ENCODE data around the gene OR14A2. TPM values are rescaled to one million over a fixed set of nuclear protein-coding genes. Genes with fewer than 3 reads are reported as not detected.
"Not testable (repeated sequence)": the region's sequence is repeated elsewhere in the genome, so short reads cannot be mapped to it uniquely, and the experiment has no call there.

The OR14A2 gene
- total RNA-seq = not detected

DNA sequence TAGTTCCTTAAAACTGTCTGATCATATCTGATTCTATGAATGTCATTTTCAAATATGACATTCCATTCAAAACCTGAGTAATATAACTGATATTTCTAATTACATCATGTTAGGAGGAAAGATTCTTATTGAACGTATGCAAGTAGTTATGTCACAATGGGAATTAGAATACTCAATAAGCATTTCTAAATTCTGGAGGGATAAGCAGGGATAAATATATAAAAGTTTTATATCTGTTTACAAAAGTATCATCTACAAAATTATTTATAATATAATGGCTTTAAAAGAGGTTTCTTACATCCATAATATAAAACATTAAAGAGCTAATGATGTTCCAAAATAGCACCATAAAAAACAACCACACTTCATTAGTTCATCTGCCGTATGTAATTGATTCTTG, at the start of gene OR14A2:
Gene OR14A2, minus strand, starts transcription at position 101 of the 400 bp plus-strand sequence.
- Mint-ChIP-seq H3K9me3 (ENCODE audit: low read depth) (peaks cover 4% of the 10 kb centered on the region), H3K4me3 (no peak within 1 kb of the TSS), H3K4me1 (no peaks in the 10 kb centered on the region), H3K27ac (no peak within 1 kb of the TSS), H3K27me3 (no peaks in the 10 kb centered on the region), H3K36me3 (no peaks in the 10 kb centered on the region)
- DNase-seq (no peak), ATAC-seq (no peak)
- CTCF ChIA-PET = no interaction called here

DNA sequence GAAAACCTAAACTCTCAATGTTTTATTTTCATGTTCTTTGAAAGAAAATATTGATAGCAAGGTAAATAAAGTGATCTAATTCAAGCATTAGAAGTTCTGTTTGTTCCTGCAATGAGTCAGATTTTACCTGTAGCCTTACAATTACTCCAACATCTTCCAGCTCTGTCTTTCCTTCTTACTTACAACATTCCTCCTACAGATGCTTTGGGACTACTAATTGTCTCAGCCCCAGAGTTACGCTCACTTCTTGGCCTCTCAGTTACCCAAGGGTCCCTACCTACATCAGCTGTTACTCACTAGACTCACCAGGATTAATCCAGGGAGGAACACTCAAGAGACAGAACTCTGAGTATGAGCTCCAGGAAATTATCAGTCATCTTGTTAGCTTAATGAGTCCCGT, 49.6 kb upstream of the OR14A2 start:
- CTCF ChIA-PET = no interaction called here
- Mint-ChIP-seq H3K4me3 (no peak overlapping the region), H3K27ac (no peak overlapping the region), H3K9me3 (ENCODE audit: low read depth) (peaks cover 2% of the 10 kb centered on the region), H3K27me3 (no peaks in the 10 kb centered on the region), H3K4me1 (no peaks in the 10 kb centered on the region), H3K36me3 (no peaks in the 10 kb centered on the region)
- no peak for ATAC-seq
- no peak for DNase-seq

DNA sequence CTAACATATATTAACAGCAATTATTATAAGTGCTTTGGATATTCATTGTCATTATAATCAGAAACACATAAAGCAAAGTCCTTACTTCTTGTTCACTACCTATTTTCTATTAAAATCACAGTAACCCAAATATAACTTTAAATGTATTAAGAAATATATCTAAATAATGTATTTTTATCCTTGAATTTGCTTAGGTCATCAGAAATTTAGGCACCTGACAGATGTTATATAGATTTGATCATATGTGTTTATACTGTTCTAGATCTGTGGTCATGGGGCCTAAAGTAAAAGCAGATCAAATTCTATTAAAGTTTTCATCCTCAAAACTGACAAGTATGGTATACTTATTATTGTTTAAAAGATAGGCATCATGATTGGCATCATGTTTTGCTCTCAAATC, 21.7 kb upstream of the OR14A2 start:
- H3K4me1 Mint-ChIP-seq = no peaks in the 10 kb centered on the region
- H3K4me3 Mint-ChIP-seq = no peak overlapping the region
- no peaks in the 10 kb centered on the region for H3K27me3 Mint-ChIP-seq
- ATAC-seq (no peak), DNase-seq (no peak)
- no peaks in the 10 kb centered on the region for H3K9me3 Mint-ChIP-seq (ENCODE audit: low read depth)
- no peaks in the 10 kb centered on the region for H3K36me3 Mint-ChIP-seq
- CTCF ChIA-PET = no interaction called here
- no peak overlapping the region for H3K27ac Mint-ChIP-seq

DNA sequence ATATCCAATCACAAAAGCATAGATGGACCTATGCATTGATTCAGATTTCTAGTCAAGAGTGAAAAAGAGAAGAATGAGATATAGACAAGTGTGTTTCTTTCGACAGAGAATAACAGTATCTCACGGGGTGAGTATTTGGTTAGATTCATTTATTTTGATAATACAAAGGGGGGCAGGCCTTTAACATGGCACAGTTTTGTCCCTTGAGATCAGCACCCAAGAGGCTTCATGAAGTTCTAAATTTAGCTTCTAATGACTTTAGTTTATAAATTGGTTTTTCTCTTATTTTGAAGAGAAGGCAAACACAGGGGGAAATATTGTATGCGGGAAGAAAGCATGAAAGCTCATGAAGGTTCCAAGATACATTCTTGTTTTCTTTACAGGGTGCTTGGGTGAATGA, 12.5 kb upstream of the OR14A2 start, which contains the start of gene OR1C1:
Gene OR1C1, minus strand, starts transcription at position 101 of the 400 bp plus-strand sequence. CDS start 2,150 bp downstream, outside the sequence.
- no peak within 1 kb of the TSS for H3K4me3 Mint-ChIP-seq
- no peaks in the 10 kb centered on the region for H3K4me1 Mint-ChIP-seq
- no peak within 1 kb of the TSS for H3K27ac Mint-ChIP-seq
- no peaks in the 10 kb centered on the region for H3K9me3 Mint-ChIP-seq (ENCODE audit: low read depth)
- no peak for DNase-seq
- CTCF ChIA-PET = no interaction called here
- H3K27me3 Mint-ChIP-seq = no peaks in the 10 kb centered on the region
- no peaks in the 10 kb centered on the region for H3K36me3 Mint-ChIP-seq
- ATAC-seq = no peak

DNA sequence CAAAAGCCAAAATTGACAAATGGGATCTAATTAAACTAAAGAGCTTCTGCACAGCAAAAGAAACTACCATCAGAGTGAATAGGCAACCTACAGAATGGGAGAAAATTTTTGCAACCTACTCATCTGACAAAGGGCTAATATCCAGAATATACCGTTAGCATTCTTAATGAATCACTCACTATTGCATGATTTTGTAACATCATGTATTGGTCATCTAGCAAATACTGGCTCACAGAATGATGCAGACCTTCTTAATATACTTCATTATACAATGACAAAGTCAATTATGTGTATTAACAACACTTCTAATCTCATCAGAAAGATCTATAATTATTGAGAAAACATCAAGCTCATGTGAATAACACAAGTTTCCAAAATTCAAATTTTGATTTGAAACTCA, 6.4 kb upstream of the OR14A2 start:
- ATAC-seq; H3K27me3 Mint-ChIP-seq; H3K9me3 Mint-ChIP-seq (ENCODE audit: low read depth); H3K27ac Mint-ChIP-seq; H3K4me3 Mint-ChIP-seq; H3K36me3 Mint-ChIP-seq; CTCF ChIA-PET; H3K4me1 Mint-ChIP-seq; DNase-seq: not testable (repeated sequence)

DNA sequence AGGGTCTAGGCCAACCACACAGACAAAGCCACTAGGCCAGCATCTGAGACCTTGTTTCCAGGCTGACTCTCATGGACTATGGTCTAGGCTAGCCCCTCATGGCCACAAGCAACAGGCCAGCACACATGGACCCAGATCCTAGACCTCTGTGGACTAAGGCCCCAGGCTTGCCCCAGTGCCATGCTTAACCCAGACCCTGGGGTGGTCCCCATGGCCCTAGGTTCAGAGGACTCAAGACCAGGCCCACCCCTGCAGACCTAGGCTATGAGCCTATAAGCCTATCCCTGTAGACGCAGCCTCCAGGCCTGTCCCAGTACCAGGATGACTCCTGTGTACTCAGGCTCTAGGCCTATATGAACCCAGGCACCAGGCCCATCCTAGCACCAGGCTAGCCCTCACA, 1.9 kb upstream of the OR14A2 start:
- Mint-ChIP-seq H3K27me3 (no peaks in the 10 kb centered on the region), H3K36me3 (no peaks in the 10 kb centered on the region), H3K27ac (no peak overlapping the region), H3K4me1 (no peaks in the 10 kb centered on the region), H3K4me3 (no peak overlapping the region), H3K9me3 (ENCODE audit: low read depth) (peaks cover 4% of the 10 kb centered on the region)
- no peak for ATAC-seq
- DNase-seq = no peak
- CTCF ChIA-PET = no interaction called here

DNA sequence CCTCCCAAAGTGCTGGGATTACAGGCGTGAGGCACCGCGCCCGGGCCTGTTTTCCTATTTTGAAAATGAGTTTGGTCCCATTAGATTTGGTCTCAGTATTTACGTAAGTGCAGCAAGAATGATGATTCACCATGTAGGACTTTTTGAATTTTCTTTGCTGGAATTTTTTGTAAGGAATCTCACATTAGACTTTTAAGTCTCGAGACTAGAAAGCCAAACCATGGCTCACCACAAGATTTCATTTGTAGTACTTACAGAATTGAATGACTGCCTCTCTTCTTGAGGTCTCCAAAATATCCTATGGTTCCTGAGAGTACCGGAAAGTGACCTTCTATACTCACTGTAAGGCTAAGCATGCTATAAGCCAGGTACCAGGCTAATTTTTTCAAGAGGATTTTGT, 325 bp downstream of the OR14A2 start:
- H3K36me3 Mint-ChIP-seq = no peaks in the 10 kb centered on the region

DNA sequence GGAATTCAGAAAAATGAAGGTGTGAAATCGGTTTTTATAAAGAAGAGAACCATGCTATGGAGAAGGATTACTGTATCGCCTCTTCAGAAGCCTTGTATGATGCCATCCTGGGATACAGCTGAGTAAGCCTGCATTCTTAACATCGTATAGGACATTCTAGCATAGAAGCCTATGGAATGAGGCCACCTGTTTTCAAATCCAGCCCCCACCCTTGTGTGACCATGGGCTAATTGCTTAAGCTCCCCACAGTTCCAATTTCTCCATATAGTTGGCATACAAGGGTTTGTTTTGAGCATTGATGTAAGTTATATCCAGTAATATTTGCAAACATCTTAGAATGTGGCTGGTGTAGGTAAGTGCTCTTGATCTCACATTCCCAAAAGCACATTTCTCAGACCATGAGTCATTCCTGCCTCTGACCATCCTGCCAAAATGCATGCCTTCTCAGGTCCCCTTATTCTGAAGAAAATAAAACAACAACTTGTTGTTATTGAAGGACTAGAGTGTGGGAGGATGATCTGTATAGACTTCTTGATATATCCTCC, 1.5 kb downstream of the OR14A2 start:
- no peak overlapping the region for H3K4me3 Mint-ChIP-seq
- no peaks in the 10 kb centered on the region for H3K36me3 Mint-ChIP-seq
- H3K4me1 Mint-ChIP-seq = no peaks in the 10 kb centered on the region
- DNase-seq = no peak
- no peak overlapping the region for H3K27ac Mint-ChIP-seq
- CTCF ChIA-PET = no interaction called here
- H3K9me3 Mint-ChIP-seq (ENCODE audit: low read depth) = peaks cover 4% of the 10 kb centered on the region
- no peaks in the 10 kb centered on the region for H3K27me3 Mint-ChIP-seq
- ATAC-seq = no peak

More for the DNA sequence above, 325 bp downstream of the OR14A2 start:
- Mint-ChIP-seq H3K27me3 (no peaks in the 10 kb centered on the region), H3K4me1 (no peaks in the 10 kb centered on the region), H3K4me3 (no peak overlapping the region), H3K27ac (no peak overlapping the region), H3K9me3 (ENCODE audit: low read depth) (peaks cover 4% of the 10 kb centered on the region)
- no peak for DNase-seq
- ATAC-seq = no peak
- CTCF ChIA-PET = no interaction called here

DNA sequence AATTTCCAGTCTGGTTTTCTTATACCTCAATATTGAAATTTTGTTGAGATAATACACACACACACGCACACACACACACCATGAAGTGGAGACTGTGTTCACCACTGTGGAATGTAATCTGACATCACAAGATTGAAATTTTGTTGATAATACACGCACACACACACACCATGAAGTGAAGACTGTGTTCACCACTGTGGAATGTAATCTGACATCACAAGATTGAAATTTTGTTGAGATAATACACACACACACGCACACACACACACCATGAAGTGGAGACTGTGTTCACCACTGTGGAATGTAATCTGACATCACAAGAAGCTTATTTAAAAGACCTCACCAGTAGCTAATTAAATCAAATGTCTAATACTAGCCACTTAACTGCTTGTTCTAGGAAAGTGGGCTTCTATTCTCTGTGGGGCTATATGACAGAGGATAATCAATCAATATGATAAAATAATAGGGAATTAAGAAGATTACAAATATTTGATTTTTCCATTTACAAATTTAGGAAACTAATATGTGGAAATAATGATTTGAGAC, 5.7 kb downstream of the OR14A2 start:
- DNase-seq; H3K4me1 Mint-ChIP-seq; H3K27me3 Mint-ChIP-seq; ATAC-seq; CTCF ChIA-PET; H3K27ac Mint-ChIP-seq; H3K36me3 Mint-ChIP-seq; H3K9me3 Mint-ChIP-seq (ENCODE audit: low read depth); H3K4me3 Mint-ChIP-seq: not testable (repeated sequence)

DNA sequence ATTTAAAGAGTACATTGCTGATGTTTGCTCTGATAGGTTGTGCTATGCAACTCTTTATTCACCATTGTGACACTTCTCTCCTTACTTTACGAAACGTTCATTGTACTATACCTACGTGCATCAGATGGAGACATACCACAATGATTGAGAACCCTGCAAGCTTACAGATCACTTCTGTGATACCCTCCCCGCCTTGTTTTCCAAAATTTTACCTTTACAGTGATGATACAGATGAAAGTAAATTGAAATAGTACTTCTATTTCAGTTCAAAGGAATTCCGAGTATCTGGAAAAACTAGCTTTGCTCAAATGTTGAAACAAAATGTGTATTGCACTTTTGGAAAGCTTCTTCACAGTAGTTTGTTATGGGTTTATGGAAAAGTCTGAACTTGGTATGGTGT, 6.2 kb downstream of the OR14A2 start:
- no peaks in the 10 kb centered on the region for H3K4me1 Mint-ChIP-seq
- CTCF ChIA-PET = no interaction called here
- no peak overlapping the region for H3K4me3 Mint-ChIP-seq
- ATAC-seq = no peak
- no peak overlapping the region for H3K27ac Mint-ChIP-seq
- H3K27me3 Mint-ChIP-seq = no peaks in the 10 kb centered on the region
- no peak for DNase-seq
- peaks cover 1% of the 10 kb centered on the region for H3K9me3 Mint-ChIP-seq (ENCODE audit: low read depth)
- no peaks in the 10 kb centered on the region for H3K36me3 Mint-ChIP-seq

DNA sequence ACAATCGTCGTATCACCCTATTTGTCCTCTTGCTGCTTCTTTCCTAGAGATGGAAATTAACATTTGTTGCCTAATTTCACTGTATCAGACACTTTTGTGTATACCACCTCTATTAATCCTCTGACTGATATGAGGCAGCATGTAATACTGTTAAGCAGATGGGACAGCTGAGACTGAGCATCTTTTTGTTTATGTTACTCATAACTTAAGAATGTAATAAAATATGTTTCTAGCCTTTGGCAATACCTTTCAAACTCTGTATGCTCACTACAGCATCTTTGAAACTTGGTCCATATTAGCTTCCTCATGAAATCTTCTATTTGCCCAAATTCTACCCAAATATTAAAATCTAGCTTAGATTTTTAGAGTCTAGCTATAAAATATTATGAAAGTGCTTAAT, 7.2 kb downstream of the OR14A2 start:
- Mint-ChIP-seq H3K4me1 (no peaks in the 10 kb centered on the region), H3K27ac (no peak overlapping the region), H3K27me3 (no peaks in the 10 kb centered on the region), H3K9me3 (ENCODE audit: low read depth) (no peaks in the 10 kb centered on the region), H3K4me3 (no peak overlapping the region), H3K36me3 (no peaks in the 10 kb centered on the region)
- CTCF ChIA-PET = no interaction called here
- ATAC-seq (no peak), DNase-seq (no peak)

DNA sequence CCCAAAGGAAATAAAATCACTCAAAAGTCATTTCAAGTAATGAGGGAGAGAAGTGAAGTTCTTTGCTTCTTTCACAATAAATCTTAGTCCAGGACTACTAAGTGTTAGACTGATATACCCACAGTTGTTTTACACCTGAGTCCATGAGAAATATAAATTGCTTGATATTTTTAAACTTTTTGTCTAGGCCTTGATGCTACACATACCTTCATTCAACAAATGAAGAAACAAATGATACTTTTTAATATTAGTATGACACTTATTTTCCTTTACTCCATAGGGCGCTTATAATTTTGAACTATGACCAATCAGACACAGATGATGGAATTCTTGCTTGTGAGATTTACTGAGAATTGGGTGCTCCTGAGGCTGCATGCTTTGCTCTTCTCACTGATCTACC, 9.6 kb downstream of the OR14A2 start, which contains the start of gene OR14K1:
Gene OR14K1, plus strand, starts transcription at position 301 of the 400 bp plus-strand sequence. Its CDS starts 0 bp downstream, at position 301.
- Mint-ChIP-seq H3K27me3 (no peaks in the 10 kb centered on the region), H3K9me3 (ENCODE audit: low read depth) (no peaks in the 10 kb centered on the region), H3K27ac (no peak within 1 kb of the TSS), H3K4me1 (no peaks in the 10 kb centered on the region), H3K36me3 (no peaks in the 10 kb centered on the region), H3K4me3 (no peak within 1 kb of the TSS)
- DNase-seq = no peak
- no peak for ATAC-seq
- CTCF ChIA-PET = no interaction called here

DNA sequence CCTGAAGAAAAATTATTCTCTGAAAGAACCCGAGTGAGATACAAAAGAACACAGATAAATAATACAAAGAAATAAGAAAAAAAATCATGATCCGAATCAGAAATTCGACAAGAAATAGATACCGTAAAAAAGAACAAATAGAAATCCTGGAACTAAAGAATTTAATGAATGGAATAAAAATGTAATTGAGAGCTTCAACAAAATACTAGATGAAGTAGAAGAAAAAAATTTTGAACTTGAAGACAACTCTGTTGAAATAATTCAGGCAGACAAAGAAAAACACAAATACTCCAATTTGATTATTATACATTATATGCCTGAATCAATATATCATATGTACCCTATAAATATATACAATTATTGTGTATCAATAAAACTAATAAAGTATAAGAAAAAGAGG, 26.7 kb downstream of the OR14A2 start:
- H3K9me3 Mint-ChIP-seq (ENCODE audit: low read depth) = peaks cover 9% of the 10 kb centered on the region
- H3K27ac Mint-ChIP-seq = no peak overlapping the region
- H3K4me3 Mint-ChIP-seq = no peak overlapping the region
- ATAC-seq (no peak), DNase-seq (no peak)
- no peaks in the 10 kb centered on the region for H3K4me1 Mint-ChIP-seq
- no peaks in the 10 kb centered on the region for H3K36me3 Mint-ChIP-seq
- H3K27me3 Mint-ChIP-seq = no peaks in the 10 kb centered on the region
- CTCF ChIA-PET = no interaction called here

DNA sequence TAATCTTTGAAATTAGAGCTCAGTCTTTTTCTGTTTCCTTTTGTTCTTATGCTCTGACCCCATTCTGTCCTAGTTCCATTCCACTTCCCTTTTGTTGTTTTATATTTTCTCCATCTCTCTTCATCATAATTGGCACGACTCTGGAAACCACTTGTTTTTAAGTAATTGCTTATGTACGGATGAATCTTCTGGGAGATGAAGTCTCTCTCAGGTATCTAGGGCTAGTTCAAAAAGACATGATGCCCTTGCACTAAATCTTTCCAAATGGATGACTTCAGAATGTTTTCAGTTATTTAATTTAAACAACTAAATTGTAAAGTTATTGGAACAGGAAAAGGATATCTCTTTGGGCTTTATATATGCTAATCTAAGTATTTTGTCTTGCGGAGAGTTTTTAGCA, 31.4 kb downstream of the OR14A2 start, which contains the start of gene OR6F1:
Gene OR6F1, minus strand, starts transcription at position 101 of the 400 bp plus-strand sequence. CDS start 3,891 bp downstream, outside the sequence.
- H3K4me1 Mint-ChIP-seq = no peaks in the 10 kb centered on the region
- peaks cover 6% of the 10 kb centered on the region for H3K9me3 Mint-ChIP-seq (ENCODE audit: low read depth)
- H3K4me3 Mint-ChIP-seq = no peak within 1 kb of the TSS
- no peaks in the 10 kb centered on the region for H3K27me3 Mint-ChIP-seq
- DNase-seq (no peak), ATAC-seq (no peak)
- no peak within 1 kb of the TSS for H3K27ac Mint-ChIP-seq
- CTCF ChIA-PET = no interaction called here
- H3K36me3 Mint-ChIP-seq = no peaks in the 10 kb centered on the region

DNA sequence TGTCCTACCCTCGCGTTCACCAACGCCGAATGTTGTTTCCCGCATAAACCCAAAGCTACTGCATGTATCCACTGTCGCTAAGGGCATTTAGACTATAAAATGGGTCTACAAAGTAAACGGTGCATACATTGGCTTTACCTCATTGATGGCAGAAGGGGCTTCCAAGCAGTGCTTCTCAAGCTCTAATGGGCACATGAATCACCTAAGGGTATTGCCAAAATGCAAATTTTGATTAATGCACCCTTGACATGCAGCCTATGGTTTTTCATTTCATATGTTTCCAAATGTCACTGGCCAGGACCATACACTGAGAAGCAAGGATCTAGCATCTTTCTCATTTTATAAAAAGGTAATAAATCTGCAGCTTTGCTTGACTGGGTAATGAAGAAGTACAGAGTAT, 34.2 kb downstream of the OR14A2 start:
- DNase-seq (no peak), ATAC-seq (no peak)
- no peaks in the 10 kb centered on the region for H3K27me3 Mint-ChIP-seq
- no peaks in the 10 kb centered on the region for H3K4me1 Mint-ChIP-seq
- CTCF ChIA-PET = no interaction called here
- no peak overlapping the region for H3K4me3 Mint-ChIP-seq
- no peaks in the 10 kb centered on the region for H3K36me3 Mint-ChIP-seq
- H3K9me3 Mint-ChIP-seq (ENCODE audit: low read depth) = peaks cover 2% of the 10 kb centered on the region
- no peak overlapping the region for H3K27ac Mint-ChIP-seq

Data from activated CD8-positive, alpha-beta memory T cell treated with anti-CD3 and anti-CD28 coated beads, Interleukin-2, amount 10 ng/mL, durations not matched to agents 7 days and 5 days (primary cell).